GM18502 (cell line): ENCODE measurements around the gene C1orf210.

Source experiments
- ATAC-seq: cut with Tn5 transposase; IDR thresholded peaks from one replicate; pipeline ENCODE4 v1.9.1; 2021; ENCODE audit warnings: mild to moderate bottlenecking; ENCODE audit not compliant: unreplicated experiment, poor library complexity

C1orf210 gene

GRCh38 chr1:43253876-43254275 lies 31.5 kb downstream of the C1orf210 start:
- ATAC-seq, result no peak

- no peak for ATAC-seq
Measured at GRCh38 chr1:43253173-43253572, 32.2 kb downstream of the C1orf210 start.

- ATAC-seq, result no peak
Measured at GRCh38 chr1:43252225-43252624, 33.2 kb downstream of the C1orf210 start.

GRCh38 chr1:43251024-43251423 lies 34.4 kb downstream of the C1orf210 start:
- ATAC-seq, result no peak

- no peak for ATAC-seq
Measured at GRCh38 chr1:43250351-43250761, 35.0 kb downstream of the C1orf210 start.

- ATAC-seq, result no peak
Measured at GRCh38 chr1:43247256-43247921, 38.0 kb downstream of the C1orf210 start.

GRCh38 chr1:43246466-43247213 lies 38.7 kb downstream of the C1orf210 start:
- ATAC-seq, result no peak

- ATAC-seq, result no peak
Measured at GRCh38 chr1:43243299-43243698, 42.1 kb downstream of the C1orf210 start.

- ATAC-seq, result no peak
Measured at GRCh38 chr1:43241413-43241836, 44.0 kb downstream of the C1orf210 start.

GRCh38 chr1:43239484-43239883 lies 45.9 kb downstream of the C1orf210 start:
- ATAC-seq, result peak; percentile 76

GRCh38 chr1:43238991-43239469 lies 46.4 kb downstream of the C1orf210 start:
- peak; percentile 10 for ATAC-seq

GRCh38 chr1:43238085-43238484 lies 47.3 kb downstream of the C1orf210 start:
- no peak for ATAC-seq

GRCh38 chr1:43237121-43237520 lies 48.3 kb downstream of the C1orf210 start:
- no peak for ATAC-seq

GRCh38 chr1:43235451-43236121 lies 49.8 kb downstream of the C1orf210 start:
- ATAC-seq, result no peak

- ATAC-seq, result no peak
Measured at GRCh38 chr1:43235040-43235439, 50.3 kb downstream of the C1orf210 start.

GRCh38 chr1:43234267-43234666 lies 51.1 kb downstream of the C1orf210 start:
- ATAC-seq, result no peak

- no peak for ATAC-seq
Measured at GRCh38 chr1:43233631-43234030, 51.8 kb downstream of the C1orf210 start.

- ATAC-seq, result no peak
Measured at GRCh38 chr1:43232482-43232881, 52.9 kb downstream of the C1orf210 start.

GRCh38 chr1:43232074-43232473 lies 53.3 kb downstream of the C1orf210 start:
- no peak for ATAC-seq
